Type B pancreatic cell (in vitro differentiated cells): ENCODE data around the gene FXYD5. TPM values are rescaled to one million over a fixed set of nuclear protein-coding genes. Genes with fewer than 3 reads are reported as not detected.
"Not testable (repeated sequence)": the region's sequence is repeated elsewhere in the genome, so short reads cannot be mapped to it uniquely, and the experiment has no call there.

ENCODE experiments used
- DNase-seq: peaks from one replicate; pipeline ENCODE4 v3.0.0; 2021; ENCODE audit warnings: mixed read lengths; ENCODE audit not compliant: unreplicated experiment; ENCODE audit errors: extremely low spot score
- H3K27ac Mint-ChIP-seq: 2 replicates; pipeline ENCODE4 v1.8.0; 2021; ENCODE audit warnings: mild to moderate bottlenecking, mixed read lengths
- H3K27me3 Mint-ChIP-seq: 2 replicates; pipeline ENCODE4 v1.8.0; 2021; ENCODE audit warnings: mixed read lengths
- H3K36me3 Mint-ChIP-seq: 2 replicates; pipeline ENCODE4 v1.8.0; 2021; ENCODE audit warnings: mixed read lengths
- H3K4me1 Mint-ChIP-seq: one replicate; pipeline ENCODE4 v1.8.0; 2021; ENCODE audit warnings: mixed read lengths; ENCODE audit not compliant: unreplicated experiment
- H3K4me3 Mint-ChIP-seq: 2 replicates; pipeline ENCODE4 v1.8.0; 2021; ENCODE audit warnings: mild to moderate bottlenecking, mixed read lengths
- H3K9me3 Mint-ChIP-seq: 2 replicates; pipeline ENCODE4 v1.8.0; 2021; ENCODE audit warnings: mixed read lengths
- total RNA-seq: library from RNA; stranded (reverse); gene quantifications from 2 replicates; pipeline ENCODE4 v1.2.1, GENCODE V29; 2021; ENCODE audit warnings: low replicate concordance
- TF ChIP-seq, protein P1 (sequence below): fragments of 200-600 bp; sonication (generic); conservative IDR thresholded peaks from 2 replicates; pipeline ENCODE4 v1.5.0; 2021; ENCODE audit warnings: antibody characterized with exemption, mild to moderate bottlenecking

The FXYD5 gene
- total RNA-seq, 1 donor from 2014 or later: 24.2 TPM

DNA sequence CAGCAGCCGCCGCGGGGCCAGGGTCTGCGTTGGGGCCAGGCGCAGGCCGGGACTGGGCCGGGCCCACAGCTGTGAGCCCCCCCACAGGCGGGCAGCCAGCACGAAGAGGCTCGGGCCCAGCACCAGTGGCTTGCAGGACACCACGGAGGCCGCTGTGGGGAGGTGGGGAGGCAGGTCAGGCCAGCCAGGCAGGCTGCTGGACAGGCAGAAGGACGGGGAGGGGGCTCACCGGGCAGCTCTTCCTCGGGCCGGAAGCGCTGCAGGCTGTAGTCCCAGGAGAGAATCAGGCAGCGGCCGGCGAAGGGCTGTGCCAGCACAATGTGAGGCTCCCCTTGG, 27.9 kb upstream of the FXYD5 start:
- Mint-ChIP-seq H3K27me3 (no peaks in the 10 kb centered on the region), H3K4me3 (no peak overlapping the region), H3K4me1 (peaks cover 27% of the 10 kb centered on the region), H3K36me3 (no peaks in the 10 kb centered on the region), H3K27ac (no peak overlapping the region), H3K9me3 (no peaks in the 10 kb centered on the region)
- no peak for DNase-seq
- TF ChIP-seq, protein P1, sequence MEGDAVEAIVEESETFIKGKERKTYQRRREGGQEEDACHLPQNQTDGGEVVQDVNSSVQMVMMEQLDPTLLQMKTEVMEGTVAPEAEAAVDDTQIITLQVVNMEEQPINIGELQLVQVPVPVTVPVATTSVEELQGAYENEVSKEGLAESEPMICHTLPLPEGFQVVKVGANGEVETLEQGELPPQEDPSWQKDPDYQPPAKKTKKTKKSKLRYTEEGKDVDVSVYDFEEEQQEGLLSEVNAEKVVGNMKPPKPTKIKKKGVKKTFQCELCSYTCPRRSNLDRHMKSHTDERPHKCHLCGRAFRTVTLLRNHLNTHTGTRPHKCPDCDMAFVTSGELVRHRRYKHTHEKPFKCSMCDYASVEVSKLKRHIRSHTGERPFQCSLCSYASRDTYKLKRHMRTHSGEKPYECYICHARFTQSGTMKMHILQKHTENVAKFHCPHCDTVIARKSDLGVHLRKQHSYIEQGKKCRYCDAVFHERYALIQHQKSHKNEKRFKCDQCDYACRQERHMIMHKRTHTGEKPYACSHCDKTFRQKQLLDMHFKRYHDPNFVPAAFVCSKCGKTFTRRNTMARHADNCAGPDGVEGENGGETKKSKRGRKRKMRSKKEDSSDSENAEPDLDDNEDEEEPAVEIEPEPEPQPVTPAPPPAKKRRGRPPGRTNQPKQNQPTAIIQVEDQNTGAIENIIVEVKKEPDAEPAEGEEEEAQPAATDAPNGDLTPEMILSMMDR: no peak

GRCh38 chr19:35127871-35128270, 26.7 kb upstream of the FXYD5 start:
- Mint-ChIP-seq H3K36me3 (no peaks in the 10 kb centered on the region), H3K4me3 (no peak overlapping the region), H3K9me3 (peaks cover 6% of the 10 kb centered on the region), H3K27me3 (no peaks in the 10 kb centered on the region), H3K4me1 (peaks cover 21% of the 10 kb centered on the region), H3K27ac (no peak overlapping the region)
- TF ChIP-seq, protein P1: no peak
- no peak for DNase-seq

GRCh38 chr19:35128398-35129057, 26.0 kb upstream of the FXYD5 start:
- Mint-ChIP-seq H3K27ac (no peak overlapping the region), H3K27me3 (no peaks in the 10 kb centered on the region), H3K4me3 (no peak overlapping the region), H3K36me3 (no peaks in the 10 kb centered on the region), H3K4me1 (peaks cover 20% of the 10 kb centered on the region), H3K9me3 (peaks cover 11% of the 10 kb centered on the region)
- TF ChIP-seq, protein P1: no peak
- no peak for DNase-seq

DNA sequence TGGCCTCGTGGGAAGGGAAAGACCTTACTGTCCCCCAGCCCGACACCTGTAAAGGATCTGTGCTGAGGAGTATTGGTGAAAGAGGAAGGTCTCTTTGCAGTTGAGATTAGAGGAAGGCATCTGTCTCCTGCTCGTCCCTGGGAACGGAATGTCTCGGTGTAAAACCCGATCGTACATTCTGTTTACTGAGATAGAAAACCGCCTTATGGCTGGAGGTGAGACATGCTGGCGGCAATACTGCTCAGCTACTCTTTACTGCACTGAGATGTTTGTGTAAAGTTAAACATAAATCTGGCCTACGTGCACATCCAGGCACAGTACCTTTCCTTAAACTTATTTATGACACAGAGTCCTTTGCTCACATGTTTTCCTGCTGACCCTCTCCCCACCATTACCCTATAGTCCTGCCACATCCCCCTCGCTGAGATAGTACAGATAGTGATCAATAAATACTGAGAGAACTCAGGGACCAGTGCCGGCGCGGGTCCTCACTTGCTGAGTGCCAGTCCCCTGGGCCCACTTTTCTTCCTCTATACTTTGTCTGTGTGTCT, 24.7 kb upstream of the FXYD5 start:
- Mint-ChIP-seq H3K4me1 (peaks cover 15% of the 10 kb centered on the region), H3K9me3 (peaks cover 11% of the 10 kb centered on the region), H3K27ac (peak overlapping the region; percentile 60)
- H3K36me3 Mint-ChIP-seq, H3K27me3 Mint-ChIP-seq, DNase-seq, H3K4me3 Mint-ChIP-seq: not testable (repeated sequence)

DNA sequence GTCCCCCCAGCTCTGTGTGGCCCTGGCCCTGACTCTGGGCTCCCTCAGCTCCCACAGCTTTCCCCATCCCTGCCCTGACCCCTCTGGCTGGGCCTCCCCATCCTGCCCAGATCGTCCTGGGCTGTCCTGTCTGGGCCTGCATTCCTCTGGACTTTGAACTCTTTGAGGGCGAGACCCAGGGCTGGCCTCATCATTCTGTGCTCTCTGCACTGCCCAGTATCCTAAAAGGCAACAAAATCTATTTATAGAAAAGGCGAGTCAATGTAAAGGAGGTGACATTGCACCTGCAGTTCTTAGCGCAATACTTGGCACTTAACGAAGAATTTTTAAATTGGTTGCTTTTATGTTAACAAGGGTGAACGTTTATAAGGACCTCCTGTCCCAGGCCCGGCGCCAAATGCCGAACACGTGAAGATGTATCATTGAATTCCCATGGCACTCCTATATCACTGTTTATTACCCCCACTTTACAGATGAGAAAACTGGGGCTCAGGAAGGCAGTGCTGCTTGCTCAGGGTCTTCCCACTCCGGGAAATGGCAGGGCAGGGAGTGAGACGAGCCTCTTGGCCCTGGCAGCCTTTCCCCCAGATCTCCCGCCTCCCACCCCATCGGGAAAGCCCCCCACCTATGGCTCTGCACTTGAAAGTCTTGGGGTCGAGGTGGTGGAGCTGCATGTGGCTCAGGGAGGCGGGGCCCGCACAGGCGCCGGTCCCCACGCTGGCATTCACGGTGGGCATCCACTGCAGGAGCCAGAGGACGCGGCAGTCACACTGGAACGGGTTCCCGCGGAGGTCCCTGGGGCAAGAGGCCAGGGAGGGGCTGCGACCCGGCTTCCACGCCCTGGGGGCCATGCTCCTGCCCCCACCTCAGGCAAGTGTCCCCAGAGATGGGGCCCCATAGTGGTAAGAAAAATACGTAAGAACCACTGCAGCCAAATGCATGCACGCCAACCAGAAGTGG, 23.5 kb upstream of the FXYD5 start:
- peaks cover 11% of the 10 kb centered on the region for H3K9me3 Mint-ChIP-seq
- H3K4me3 Mint-ChIP-seq: no peak overlapping the region
- TF ChIP-seq, protein P1: no peak
- H3K27me3 Mint-ChIP-seq: no peaks in the 10 kb centered on the region
- peaks cover 17% of the 10 kb centered on the region for H3K4me1 Mint-ChIP-seq
- DNase-seq: no peak
- H3K36me3 Mint-ChIP-seq: no peaks in the 10 kb centered on the region
- H3K27ac Mint-ChIP-seq: no peak overlapping the region

- Mint-ChIP-seq H3K36me3 (no peaks in the 10 kb centered on the region), H3K9me3 (peaks cover 11% of the 10 kb centered on the region), H3K4me3 (no peak overlapping the region), H3K27me3 (no peaks in the 10 kb centered on the region), H3K27ac (no peak overlapping the region), H3K4me1 (peaks cover 20% of the 10 kb centered on the region)
- TF ChIP-seq, protein P1: no peak
- no peak for DNase-seq
Measured at GRCh38 chr19:35132254-35132653, 22.3 kb upstream of the FXYD5 start.
